GM18526 (cell line): Measurements from ENCODE around the gene PGR.

ENCODE experiments used
- POLR2A ChIP-seq: IDR thresholded peaks from 3 replicates; pipeline ENCODE4 v1.6.1; 2011; ENCODE audit not compliant: insufficient read length; ENCODE audit errors: extremely low read depth

The PGR gene

GRCh38 chr11:101103433-101103832 is 26.2 kb downstream of the PGR start:
- TF ChIP-seq POLR2A: no peak

- no peak for TF ChIP-seq POLR2A
Observed at GRCh38 chr11:101100601-101101000, 29.0 kb downstream of the PGR start.

GRCh38 chr11:101096036-101096704 is 33.4 kb downstream of the PGR start:
- no peak for TF ChIP-seq POLR2A

GRCh38 chr11:101091781-101092180 is 37.8 kb downstream of the PGR start:
- TF ChIP-seq POLR2A: no peak

GRCh38 chr11:101090679-101091270 is 38.8 kb downstream of the PGR start:
- TF ChIP-seq POLR2A: no peak

- TF ChIP-seq POLR2A: no peak
Observed at GRCh38 chr11:101083335-101083734, 46.3 kb downstream of the PGR start.

GRCh38 chr11:101082813-101083212 is 46.8 kb downstream of the PGR start:
- TF ChIP-seq POLR2A: no peak

- no peak for TF ChIP-seq POLR2A
Observed at GRCh38 chr11:101063706-101064105, 65.9 kb downstream of the PGR start.

GRCh38 chr11:101061606-101062005 is 68.0 kb downstream of the PGR start:
- TF ChIP-seq POLR2A: no peak

GRCh38 chr11:101059331-101059730 is 70.3 kb downstream of the PGR start:
- no peak for TF ChIP-seq POLR2A

GRCh38 chr11:101053492-101053891 is 76.1 kb downstream of the PGR start:
- TF ChIP-seq POLR2A: no peak

GRCh38 chr11:101051677-101052076 is 77.9 kb downstream of the PGR start:
- no peak for TF ChIP-seq POLR2A

- no peak for TF ChIP-seq POLR2A
Observed at GRCh38 chr11:101049813-101050212, 79.8 kb downstream of the PGR start.

- no peak for TF ChIP-seq POLR2A
Observed at GRCh38 chr11:101049123-101049522, 80.5 kb downstream of the PGR start.

- no peak for TF ChIP-seq POLR2A
Observed at GRCh38 chr11:101048479-101048878, 81.1 kb downstream of the PGR start.

GRCh38 chr11:101046947-101047346 is 82.7 kb downstream of the PGR start:
- no peak for TF ChIP-seq POLR2A

GRCh38 chr11:101045415-101045814 is 84.2 kb downstream of the PGR start:
- no peak for TF ChIP-seq POLR2A
